Esophagus muscularis mucosa (tissue), 4 donors: Measurements from ENCODE around the gene SMAD9. TPM values are rescaled to one million over a fixed set of nuclear protein-coding genes. Genes with fewer than 3 reads are reported as not detected.

Experiments used
- DNase-seq: peaks from one replicate; pipeline ENCODE4 v3.0.0-alpha.2; 2017; ENCODE audit errors: extremely low spot score
- H3K27ac ChIP-seq, 4 donors: fragments of 200-600 bp; sonication (generic); replicated peaks in 1 of 4; 1 replicate in 3 of 4; 2 replicates in 1 of 4; pipeline ENCODE4 v1.5.1; 2016 to 2019; ENCODE audit warnings: mild to moderate bottlenecking in 1 of 4
- H3K27me3 ChIP-seq, 4 donors: fragments of 200-600 bp; sonication (generic); one replicate each; pipeline versions ENCODE4 v1.5.1 to v1.6.0; 2016 to 2019
- H3K36me3 ChIP-seq, 4 donors: fragments of 200-600 bp; sonication (generic); one replicate each; pipeline ENCODE4 v1.5.1; 2016 to 2019
- H3K4me1 ChIP-seq, 4 donors: fragments of 200-600 bp; sonication (generic); one replicate each; pipeline ENCODE4 v1.5.1; 2016 to 2019
- H3K4me3 ChIP-seq, 4 donors: fragments of 200-600 bp; sonication (generic); 1 replicate in 2 of 4; 2 replicates in 2 of 4; pipeline ENCODE4 v1.5.1; 2016 to 2019; ENCODE audit warnings: mild to moderate bottlenecking in 4 of 4, moderate library complexity in 1 of 4
- H3K9me3 ChIP-seq, 4 donors: fragments of 200-600 bp; sonication (generic); 1 replicate in 3 of 4; 2 replicates in 1 of 4; pipeline ENCODE4 v1.5.1; 2016 to 2019
- CTCF ChIP-seq, 3 experiments: fragments of 200-600 bp in 2 of 3; fragments of 450-650 bp in 1 of 3; sonication (generic) in 2 of 3; IDR thresholded peaks; one replicate each; pipeline ENCODE4 v1.5.1; 2017 to 2019; ENCODE audit warnings: antibody characterized with exemption in 3 of 3, mild to moderate bottlenecking in 2 of 3, moderate library complexity in 1 of 3
- EP300 ChIP-seq: sonication (generic); formaldehyde crosslinking; IDR thresholded peaks from one replicate; pipeline ENCODE4 v1.6.1; 2017; ENCODE audit warnings: antibody characterized with exemption
- POLR2A ChIP-seq: fragments of 450-650 bp; IDR thresholded peaks from one replicate; pipeline ENCODE4 v1.6.1; 2017; ENCODE audit warnings: antibody characterized with exemption, moderate library complexity, mild to moderate bottlenecking, low read depth
- POLR2AphosphoS5 ChIP-seq, 2 donors: sonication (generic); formaldehyde crosslinking; IDR thresholded peaks; one replicate each; pipeline ENCODE4 v1.6.1; 2017; ENCODE audit warnings: antibody characterized with exemption in 2 of 2
- WGBS: methylation state at CpG from one replicate; pipeline ENCODE4 v1.1.5; 2018; 5-methylcytosine and 5-hydroxymethylcytosine counted together
- intact Hi-C: fragments of 100-400 bp; cut with DNase I; formaldehyde crosslinking; loops from one replicate; pipeline ENCODE4 v1.15.1; 2023
- total RNA-seq, 4 donors: library from RNA; depleted of rRNA; stranded (reverse); fragments of >200 nt; gene quantifications; one replicate each; pipeline versions ENCODE4 v1.1.0 to v1.2.1, GENCODE V29; 2016

Gene SMAD9
- total RNA-seq, 4 donors from 2014 or later: 44.0 to 108 (median 69.0) TPM

GRCh38 chr13:36839981-36840380 lies 80.1 kb downstream of the SMAD9 start:
- no peaks in the 10 kb centered on the region for H3K27me3 ChIP-seq

GRCh38 chr13:36839281-36839680 lies 80.8 kb downstream of the SMAD9 start:
- WGBS: 76% methylated on average over 3 of the region's 3 CpGs
- H3K4me1 ChIP-seq: peaks cover 0 to 12% (median 4%) of the 10 kb centered on the region in 4 donors
- peaks cover 0 to 5% (median 2%) of the 10 kb centered on the region in 4 donors for H3K36me3 ChIP-seq
- DNase-seq: no peak
- intact Hi-C loops: no loop called here
- no peak overlapping the region for H3K27ac ChIP-seq
- H3K27me3 ChIP-seq: no peaks in the 10 kb centered on the region
- H3K4me3 ChIP-seq: no peak overlapping the region
- H3K9me3 ChIP-seq: no peaks in the 10 kb centered on the region
- TF ChIP-seq CTCF (IDR thresholded peaks at IDR 0.05) (no peak), POLR2A (no peak), EP300 (no peak), POLR2AphosphoS5 (IDR thresholded peaks at IDR 0.05) (no peak)

More at GRCh38 chr13:36839981-36840380, 80.1 kb downstream of the SMAD9 start:
- DNase-seq: no peak
- WGBS: 88% methylated on average over 12 of the region's 12 CpGs
- Histone ChIP-seq H3K9me3 (no peaks in the 10 kb centered on the region), H3K36me3 (peaks cover 0 to 5% (median 2%) of the 10 kb centered on the region in 4 donors), H3K27ac (no peak overlapping the region), H3K4me1 (peaks cover 0 to 12% (median 4%) of the 10 kb centered on the region in 4 donors), H3K4me3 (no peak overlapping the region)
- TF ChIP-seq POLR2AphosphoS5 (IDR thresholded peaks at IDR 0.05) (no peak), EP300 (no peak), POLR2A (no peak), CTCF (IDR thresholded peaks at IDR 0.05) (no peak)
- intact Hi-C loops: no loop called here

- Histone ChIP-seq H3K36me3 (no peaks in the 10 kb centered on the region), H3K4me1 (peaks cover 0 to 12% (median 4%) of the 10 kb centered on the region in 4 donors), H3K9me3 (no peaks in the 10 kb centered on the region), H3K27ac (no peak overlapping the region), H3K27me3 (no peaks in the 10 kb centered on the region), H3K4me3 (no peak overlapping the region)
- no peak for TF ChIP-seq POLR2AphosphoS5 (IDR thresholded peaks at IDR 0.05)
- TF ChIP-seq EP300: no peak
- TF ChIP-seq POLR2A: no peak
- TF ChIP-seq CTCF (IDR thresholded peaks at IDR 0.05): no peak
- 94% methylated on average over 3 of the region's 4 CpGs for WGBS
- no peak for DNase-seq
- intact Hi-C loops: no loop called here
These were observed 82.5 kb downstream of the SMAD9 start for GRCh38 chr13:36837354-36838092.

- Histone ChIP-seq H3K36me3 (peaks cover 0 to 15% (median 8%) of the 10 kb centered on the region in 4 donors), H3K9me3 (no peaks in the 10 kb centered on the region), H3K27ac (no peak overlapping the region), H3K27me3 (no peaks in the 10 kb centered on the region), H3K4me1 (peaks cover 0 to 12% (median 4%) of the 10 kb centered on the region in 4 donors), H3K4me3 (no peak overlapping the region)
- 91% methylated on average over 3 of the region's 3 CpGs for WGBS
- intact Hi-C loops: no loop called here
- no peak for DNase-seq
- TF ChIP-seq EP300 (no peak), CTCF (IDR thresholded peaks at IDR 0.05) (no peak)
These were observed 85.7 kb downstream of the SMAD9 start for GRCh38 chr13:36834299-36834698.
